Kidney epithelial cell (primary cell): Measurements from ENCODE around the gene IL20RA. TPM values are rescaled to one million over a fixed set of nuclear protein-coding genes. Genes with fewer than 3 reads are reported as not detected.
"Not testable (repeated sequence)": the region's sequence is repeated elsewhere in the genome, so short reads cannot be mapped to it uniquely, and the experiment has no call there.

ENCODE experiments used
- DNase-seq: peaks from one replicate; pipeline ENCODE4 v3.0.0-alpha.2; 2010; ENCODE audit warnings: low read depth
- H3K27me3 ChIP-seq: 2 replicates; pipeline ENCODE4 v1.6.0; 2011; ENCODE audit warnings: low read length; ENCODE audit not compliant: control insufficient read depth, insufficient read depth
- H3K36me3 ChIP-seq: 2 replicates; pipeline ENCODE4 v1.5.1; 2011; ENCODE audit warnings: low read length; ENCODE audit not compliant: control insufficient read depth, insufficient read depth
- H3K4me3 ChIP-seq: 2 replicates; pipeline ENCODE4 v1.5.1; 2011; ENCODE audit warnings: low read depth, mild to moderate bottlenecking, control low read depth, low read length
- CTCF ChIP-seq: IDR thresholded peaks from 2 replicates; pipeline ENCODE4 v1.5.1; 2011; ENCODE audit warnings: mild to moderate bottlenecking, moderate library complexity, low read length, control low read depth, inconsistent platforms; ENCODE audit not compliant: insufficient read depth, poor library complexity, severe bottlenecking
- total RNA-seq: library from RNA; depleted of rRNA; stranded (reverse); fragments of >200 nt; gene quantifications from 2 replicates; pipeline ENCODE4 v1.2.3, GENCODE V29; 2015

The IL20RA gene
- total RNA-seq, 1 donor from 2014 or later: 0.46 TPM

- H3K4me3 ChIP-seq: no peak overlapping the region
- no peaks in the 10 kb centered on the region for H3K36me3 ChIP-seq
- peaks cover 4% of the 10 kb centered on the region for H3K27me3 ChIP-seq
- no peak for TF ChIP-seq CTCF
- no peak for DNase-seq
Observed at GRCh38 chr6:136983687-136984086, 61.1 kb downstream of the IL20RA start.

GRCh38 chr6:136982928-136983327 lies 61.8 kb downstream of the IL20RA start:
- H3K27me3 ChIP-seq: peaks cover under 1% of the 10 kb centered on the region
- H3K36me3 ChIP-seq: no peaks in the 10 kb centered on the region
- H3K4me3 ChIP-seq: no peak overlapping the region
- no peak for TF ChIP-seq CTCF
- no peak for DNase-seq

- Histone ChIP-seq H3K36me3 (no peaks in the 10 kb centered on the region), H3K4me3 (no peak overlapping the region), H3K27me3 (no peaks in the 10 kb centered on the region)
- TF ChIP-seq CTCF: no peak
- no peak for DNase-seq
Observed at GRCh38 chr6:136980070-136980469, 64.7 kb downstream of the IL20RA start.

GRCh38 chr6:136979206-136979605 lies 65.6 kb downstream of the IL20RA start:
- Histone ChIP-seq H3K36me3 (no peaks in the 10 kb centered on the region), H3K27me3 (no peaks in the 10 kb centered on the region), H3K4me3 (no peak overlapping the region)
- DNase-seq: no peak
- no peak for TF ChIP-seq CTCF

GRCh38 chr6:136977075-136977474 lies 67.7 kb downstream of the IL20RA start:
- Histone ChIP-seq H3K4me3 (no peak overlapping the region), H3K27me3 (no peaks in the 10 kb centered on the region), H3K36me3 (no peaks in the 10 kb centered on the region)
- no peak for TF ChIP-seq CTCF
- DNase-seq: no peak

GRCh38 chr6:136975089-136975715 lies 69.6 kb downstream of the IL20RA start:
- H3K36me3 ChIP-seq: no peaks in the 10 kb centered on the region
- TF ChIP-seq CTCF: no peak
- no peak overlapping the region for H3K4me3 ChIP-seq
- no peaks in the 10 kb centered on the region for H3K27me3 ChIP-seq
- DNase-seq: no peak

- DNase-seq, H3K27me3 ChIP-seq, H3K36me3 ChIP-seq, H3K4me3 ChIP-seq: not testable (repeated sequence)
Observed at GRCh38 chr6:136973781-136974180, 71.0 kb downstream of the IL20RA start.
